ENCODE data around the gene RAB8B. TPM values are rescaled to one million over a fixed set of nuclear protein-coding genes. Genes with fewer than 3 reads are reported as not detected.

RAB8B gene
- total RNA-seq, 2 donors from 2014 or later: 21.9 to 28.8 TPM

DNA sequence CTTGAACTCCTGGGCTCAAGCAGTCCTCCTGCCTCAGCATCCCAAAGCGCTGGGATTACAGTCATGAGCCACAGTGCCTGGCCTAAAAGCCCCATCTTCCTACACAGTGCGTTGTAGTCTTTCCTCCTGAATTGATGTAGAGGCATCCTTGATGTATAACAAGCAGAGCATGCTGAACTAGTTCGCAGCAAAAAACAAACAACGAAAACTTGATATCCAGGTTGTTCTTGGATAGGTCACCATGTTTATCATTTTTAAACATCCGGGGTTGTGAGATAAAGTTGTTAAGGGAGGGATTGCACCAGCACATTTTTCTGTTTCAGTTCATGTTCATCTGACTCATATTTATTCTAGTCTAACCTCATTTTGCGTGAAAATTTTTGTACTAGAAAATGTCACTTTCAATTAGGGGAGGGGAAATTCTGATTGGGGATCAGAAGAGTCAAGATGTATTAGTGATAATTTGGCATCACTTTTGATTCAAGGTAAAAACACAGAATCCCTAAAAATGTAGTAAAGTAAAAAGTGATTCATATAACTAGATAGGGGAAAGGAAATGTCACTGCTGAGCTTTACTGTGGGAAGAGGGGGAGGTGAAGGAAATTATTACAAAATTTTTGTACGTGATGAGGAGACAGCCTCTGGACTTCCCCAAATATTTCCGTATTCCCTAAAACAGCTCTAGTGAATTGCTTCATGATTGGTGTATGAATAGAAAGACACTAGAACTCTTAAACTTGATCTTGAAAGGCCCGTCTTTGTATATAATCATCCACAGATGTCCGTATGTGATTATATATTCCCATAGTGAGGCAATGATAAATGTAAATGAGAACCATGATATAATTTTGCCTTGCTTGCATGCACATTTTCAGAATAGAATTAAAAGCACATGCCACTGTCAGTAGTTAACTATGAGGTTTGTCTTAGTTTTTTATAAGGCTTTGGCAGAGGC lies 22.9 kb downstream of the RAB8B start:
- H3K27ac ChIP-seq (ENCODE audit: low read depth, low read length): no peak overlapping the region
- no peak overlapping the region for H3K9ac ChIP-seq (ENCODE audit: extremely low read depth, low read length, poor library complexity, severe bottlenecking)
- H3K27ac Mint-ChIP-seq: no peak overlapping the region

GRCh38 chr15:63218100-63218808 lies 28.8 kb downstream of the RAB8B start:
- Mint-ChIP-seq H3K36me3 (ENCODE audit: low read depth) (no peaks in the 10 kb centered on the region), H3K4me3 (no peak overlapping the region), H3K27ac (no peak overlapping the region), H3K4me1 (peaks cover 14% of the 10 kb centered on the region), H3K9me3 (no peaks in the 10 kb centered on the region), H3K27me3 (ENCODE audit: insufficient read depth) (no peaks in the 10 kb centered on the region)
- no peak for DNase-seq
- TF ChIP-seq CTCF (conservative IDR thresholded peaks at IDR 0.05): no peak
- 83 to 96% methylated on average over 2 to 5 of the region's 5 CpGs for WGBS, 2 experiments (ENCODE audit: insufficient coverage in 1 of 2, insufficient read length in 1 of 2)
- Histone ChIP-seq H3K4me3 (ENCODE audit: low read length) (no peak overlapping the region), H3K9me3 (ENCODE audit: control insufficient read depth, low read length) (no peaks in the 10 kb centered on the region), H3K9ac (ENCODE audit: extremely low read depth, low read length, poor library complexity, severe bottlenecking) (no peak overlapping the region), H3K27ac (ENCODE audit: low read depth, low read length) (no peak overlapping the region), H3K36me3 (ENCODE audit: control insufficient read depth, insufficient read depth, low read length) (no peaks in the 10 kb centered on the region), H3K4me1 (ENCODE audit: control insufficient read depth, insufficient read depth, low read length) (no peaks in the 10 kb centered on the region), H3K27me3 (ENCODE audit: control insufficient read depth, insufficient read depth, low read length, poor library complexity, severe bottlenecking) (no peaks in the 10 kb centered on the region)

More for the DNA sequence above, 22.9 kb downstream of the RAB8B start:
- H3K36me3 Mint-ChIP-seq (ENCODE audit: low read depth): no peaks in the 10 kb centered on the region
- TF ChIP-seq CTCF (conservative IDR thresholded peaks at IDR 0.05): no peak
- no peaks in the 10 kb centered on the region for H3K9me3 ChIP-seq (ENCODE audit: control insufficient read depth, low read length)
- H3K36me3 ChIP-seq (ENCODE audit: control insufficient read depth, insufficient read depth, low read length): no peaks in the 10 kb centered on the region
- H3K27me3 Mint-ChIP-seq (ENCODE audit: insufficient read depth): no peaks in the 10 kb centered on the region
- no peak for DNase-seq
- H3K9me3 Mint-ChIP-seq: no peaks in the 10 kb centered on the region
- WGBS, 2 experiments (ENCODE audit: insufficient coverage in 1 of 2, insufficient read length in 1 of 2): 97 to 99% methylated on average over 4 to 10 of the region's 10 CpGs
- peaks cover 18% of the 10 kb centered on the region for H3K4me1 Mint-ChIP-seq
- H3K27me3 ChIP-seq (ENCODE audit: control insufficient read depth, insufficient read depth, low read length, poor library complexity, severe bottlenecking): no peaks in the 10 kb centered on the region
- H3K4me1 ChIP-seq (ENCODE audit: control insufficient read depth, insufficient read depth, low read length): peaks cover 4% of the 10 kb centered on the region
- no peak overlapping the region for H3K4me3 ChIP-seq (ENCODE audit: low read length)
- H3K4me3 Mint-ChIP-seq: no peak overlapping the region

- no peak overlapping the region for H3K27ac Mint-ChIP-seq
- no peak for TF ChIP-seq CTCF (conservative IDR thresholded peaks at IDR 0.05)
- H3K27me3 Mint-ChIP-seq (ENCODE audit: insufficient read depth): no peaks in the 10 kb centered on the region
- DNase-seq: no peak
- H3K4me3 Mint-ChIP-seq: no peak overlapping the region
- peaks cover 14% of the 10 kb centered on the region for H3K4me1 Mint-ChIP-seq
- no peak overlapping the region for H3K27ac ChIP-seq (ENCODE audit: low read depth, low read length)
- H3K36me3 Mint-ChIP-seq (ENCODE audit: low read depth): no peaks in the 10 kb centered on the region
- no peaks in the 10 kb centered on the region for H3K9me3 ChIP-seq (ENCODE audit: control insufficient read depth, low read length)
- H3K27me3 ChIP-seq (ENCODE audit: control insufficient read depth, insufficient read depth, low read length, poor library complexity, severe bottlenecking): no peaks in the 10 kb centered on the region
- no peaks in the 10 kb centered on the region for H3K4me1 ChIP-seq (ENCODE audit: control insufficient read depth, insufficient read depth, low read length)
- 92% methylated on average over 3 of the region's 3 CpGs for WGBS, 2 experiments (ENCODE audit: insufficient coverage in 1 of 2, insufficient read length in 1 of 2)
- no peak overlapping the region for H3K4me3 ChIP-seq (ENCODE audit: low read length)
- H3K9ac ChIP-seq (ENCODE audit: extremely low read depth, low read length, poor library complexity, severe bottlenecking): no peak overlapping the region
- no peaks in the 10 kb centered on the region for H3K36me3 ChIP-seq (ENCODE audit: control insufficient read depth, insufficient read depth, low read length)
- no peaks in the 10 kb centered on the region for H3K9me3 Mint-ChIP-seq
These were observed 29.8 kb downstream of the RAB8B start for GRCh38 chr15:63219196-63219710.
